Liver (tissue), 3 donors: ENCODE results near the gene HUS1.

Source experiments
- ATF3 ChIP-seq: IDR thresholded peaks from 2 replicates; pipeline ENCODE4 v1.6.1; 2016; ENCODE audit warnings: antibody characterized with exemption
- CTCF ChIP-seq: fragments of 150-350 bp; IDR thresholded peaks from 2 replicates; pipeline ENCODE4 v1.5.1; 2017; ENCODE audit warnings: improper control_type of control experiment, low read depth, low read length; ENCODE audit not compliant: missing input control
- FOXA1 ChIP-seq: IDR thresholded peaks from 2 replicates; pipeline ENCODE4 v1.6.1; 2016; ENCODE audit warnings: antibody characterized with exemption
- FOXA2 ChIP-seq: IDR thresholded peaks from 2 replicates; pipeline ENCODE4 v1.6.1; 2016; ENCODE audit warnings: antibody characterized with exemption
- GABPA ChIP-seq, 2 donors: IDR thresholded peaks in 1 of 2; conservative IDR thresholded peaks in 1 of 2; 2 replicates each; pipeline ENCODE4 v1.6.1; 2016; ENCODE audit warnings: antibody characterized with exemption in 2 of 2, mild to moderate bottlenecking in 1 of 2, moderate library complexity in 1 of 2
- JUND ChIP-seq, 2 donors: IDR thresholded peaks; 2 replicates each; pipeline ENCODE4 v1.6.1; 2016; ENCODE audit warnings: antibody characterized with exemption in 2 of 2
- MAX ChIP-seq: IDR thresholded peaks from 2 replicates; pipeline ENCODE4 v1.6.1; 2016; ENCODE audit warnings: antibody characterized with exemption
- RAD21 ChIP-seq, 2 donors: IDR thresholded peaks; 2 replicates each; pipeline ENCODE4 v1.6.1; 2016; ENCODE audit warnings: antibody characterized with exemption in 2 of 2, mild to moderate bottlenecking in 2 of 2
- REST ChIP-seq: IDR thresholded peaks from 2 replicates; pipeline ENCODE4 v1.6.1; 2016; ENCODE audit warnings: antibody characterized with exemption, mild to moderate bottlenecking
- SP1 ChIP-seq: IDR thresholded peaks from 2 replicates; pipeline ENCODE4 v1.6.1; 2018; ENCODE audit warnings: antibody characterized with exemption, mild to moderate bottlenecking
- TAF1 ChIP-seq: conservative IDR thresholded peaks from 2 replicates; pipeline ENCODE4 v1.6.1; 2016; ENCODE audit warnings: antibody characterized with exemption, mild to moderate bottlenecking
- YY1 ChIP-seq: IDR thresholded peaks from 2 replicates; pipeline ENCODE4 v1.6.1; 2016; ENCODE audit warnings: antibody characterized with exemption, mild to moderate bottlenecking
- donor health status: healthy.
- donor health status: healthy.

- TF ChIP-seq MAX (no peak), CTCF (no peak), FOXA2 (no peak), YY1 (no peak), SP1 (no peak), REST (no peak), ATF3 (no peak), RAD21 (IDR thresholded peaks at IDR 0.05) (no peak), FOXA1 (no peak), GABPA (IDR thresholded peaks at IDR 0.05 in 1 of 2, conservative IDR thresholded peaks at IDR 0.05 in 1 of 2) (no peak), TAF1 (no peak), JUND (IDR thresholded peaks at IDR 0.05) (no peak)
Observed at GRCh38 chr7:47982610-47983009, 3.2 kb upstream of the HUS1 start.
